H1 (cell line): ENCODE results near the gene RNF114. TPM values are rescaled to one million over a fixed set of nuclear protein-coding genes. Genes with fewer than 3 reads are reported as not detected.
A peak's percentile ranks its signal among the peaks of the same experiment; 100 is the strongest.

ENCODE experiments used
- BCL11A ChIP-seq, 2 experiments: IDR thresholded peaks; one replicate each; pipeline ENCODE4 v1.6.1; 2011; ENCODE audit warnings: low read depth in 2 of 2, low read length in 2 of 2, mild to moderate bottlenecking in 2 of 2
- CBX5 ChIP-seq: fragments of 300-800, 300-1000 bp; sonication (generic); IDR thresholded peaks from 2 replicates; pipeline ENCODE4 v1.7.1; 2016; ENCODE audit warnings: antibody characterized with exemption, low read length, low read depth
- CEBPB ChIP-seq: IDR thresholded peaks from 2 replicates; pipeline ENCODE4 v1.6.1; 2012; ENCODE audit warnings: low read depth, low read length
- CREB1 ChIP-seq: IDR thresholded peaks from 2 replicates; pipeline ENCODE4 v1.6.1; 2012; ENCODE audit warnings: inconsistent platforms
- CTBP2 ChIP-seq: IDR thresholded peaks from 2 replicates; pipeline ENCODE4 v1.7.0; 2011; ENCODE audit warnings: borderline replicate concordance, mild to moderate bottlenecking, moderate library complexity, mixed read lengths, low read length; ENCODE audit not compliant: insufficient read depth, insufficient read length
- EP300 ChIP-seq, 2 experiments: IDR thresholded peaks; 1 replicate in 1 of 2; 2 replicates in 1 of 2; pipeline ENCODE4 v1.6.1; 2011 to 2012; ENCODE audit warnings: low read depth in 2 of 2, low read length in 2 of 2, mild to moderate bottlenecking in 2 of 2, borderline replicate concordance in 1 of 2, inconsistent platforms in 1 of 2, moderate library complexity in 1 of 2
- GABPA ChIP-seq: IDR thresholded peaks from 2 replicates; pipeline ENCODE4 v1.6.1; 2011; ENCODE audit warnings: mild to moderate bottlenecking, low read length, moderate library complexity, borderline replicate concordance; ENCODE audit not compliant: insufficient read depth
- HDAC2 ChIP-seq, 2 experiments: fragments of 300-600 bp in 1 of 2; sonication (generic) in 1 of 2; IDR thresholded peaks; 2 replicates each; pipeline ENCODE4 v1.6.1; 2011 to 2012; ENCODE audit warnings: low read depth in 2 of 2, low read length in 2 of 2, mild to moderate bottlenecking in 2 of 2, moderate library complexity in 2 of 2, borderline replicate concordance in 1 of 2, inconsistent platforms in 1 of 2
- KDM1A ChIP-seq: fragments of 200-600, 300-600 bp; sonication (generic); IDR thresholded peaks from 2 replicates; pipeline ENCODE4 v1.7.1; 2016; ENCODE audit warnings: mild to moderate bottlenecking, low read length, borderline replicate concordance
- KDM5A ChIP-seq: fragments of 200-600 bp; IDR thresholded peaks from 2 replicates; pipeline ENCODE4 v1.7.1; 2012; ENCODE audit warnings: mild to moderate bottlenecking, low read length, inconsistent platforms, mixed read lengths
- MAFK ChIP-seq: IDR thresholded peaks from 2 replicates; pipeline ENCODE4 v1.6.1; 2012; ENCODE audit warnings: low read depth, mild to moderate bottlenecking, improper control_type of control experiment, low read length
- POU5F1 ChIP-seq: IDR thresholded peaks from 2 replicates; pipeline ENCODE4 v1.6.1; 2011; ENCODE audit warnings: low read depth, mild to moderate bottlenecking, low read length, moderate library complexity
- RAD21 ChIP-seq, 2 experiments: IDR thresholded peaks in 1 of 2; conservative IDR thresholded peaks in 1 of 2; 2 replicates each; pipeline ENCODE4 v1.6.1; 2011; ENCODE audit warnings: low read depth in 2 of 2, low read length in 2 of 2, improper control_type of control experiment in 1 of 2, inconsistent platforms in 1 of 2, mild to moderate bottlenecking in 1 of 2, moderate library complexity in 1 of 2
- RXRA ChIP-seq: IDR thresholded peaks from 2 replicates; pipeline ENCODE4 v1.6.1; 2011; ENCODE audit warnings: low read depth, mild to moderate bottlenecking, low read length, moderate library complexity; ENCODE audit not compliant: insufficient read depth
- SIN3A ChIP-seq, 2 experiments: IDR thresholded peaks in 1 of 2; conservative IDR thresholded peaks in 1 of 2; 2 replicates each; pipeline ENCODE4 v1.6.1; 2011 to 2012; ENCODE audit warnings: low read length in 2 of 2, improper control_type of control experiment in 1 of 2, low read depth in 1 of 2, mild to moderate bottlenecking in 1 of 2
- SIRT6 ChIP-seq: IDR thresholded peaks from one replicate; pipeline ENCODE4 v1.7.1; 2012; ENCODE audit warnings: low read length, inconsistent platforms
- SIX5 ChIP-seq: IDR thresholded peaks from 2 replicates; pipeline ENCODE4 v1.6.1; 2011; ENCODE audit warnings: mild to moderate bottlenecking, low read depth, low read length
- SUZ12 ChIP-seq: fragments of 200-600 bp; sonication (generic); IDR thresholded peaks from 2 replicates; pipeline ENCODE4 v1.6.1; 2012; ENCODE audit warnings: mild to moderate bottlenecking, inconsistent platforms, low read length, moderate library complexity, mixed read lengths
- polyA plus RNA-seq, 7 experiments: library from polyadenylated mRNA; depleted of rRNA in 3 of 7; stranded (reverse) in 5 of 7; unstranded in 2 of 7; fragments of >200 nt in 5 of 7; fragments of 200-250 nt in 2 of 7; gene quantifications; 1 replicate in 5 of 7; 2 replicates in 1 of 7; 4 replicates in 1 of 7; pipeline versions ENCODE4 v1.2.1 to v1.2.3, GENCODE V29; 2011 to 2013; ENCODE audit warnings: missing spikeins in 2 of 7, mixed read lengths in 2 of 7
- total RNA-seq: library from RNA; stranded (reverse); fragmentation: NEBNext Ultra II Directional; extraction: Animal tissue kit (Norgen Biotek cat#: 25700); gene quantifications from 2 replicates; pipeline ENCODE4 v1.2.1, GENCODE V29; 2021
- TF ChIP-seq, protein P1 (sequence below): IDR thresholded peaks from 2 replicates; pipeline ENCODE4 v1.6.1; 2011; ENCODE audit warnings: low read depth, mild to moderate bottlenecking, low read length; ENCODE audit not compliant: insufficient read depth
- TF ChIP-seq, protein P2 (sequence below): IDR thresholded peaks from 2 replicates; pipeline ENCODE4 v1.6.1; 2011; ENCODE audit warnings: low read length, improper control_type of control experiment

RNF114 gene
- total and polyA plus RNA-seq, 2 of the 8 experiments (the other 6 are each of a cell fraction or from before 2014, with no cell fraction given), result 81.7 to 89.9 TPM

DNA sequence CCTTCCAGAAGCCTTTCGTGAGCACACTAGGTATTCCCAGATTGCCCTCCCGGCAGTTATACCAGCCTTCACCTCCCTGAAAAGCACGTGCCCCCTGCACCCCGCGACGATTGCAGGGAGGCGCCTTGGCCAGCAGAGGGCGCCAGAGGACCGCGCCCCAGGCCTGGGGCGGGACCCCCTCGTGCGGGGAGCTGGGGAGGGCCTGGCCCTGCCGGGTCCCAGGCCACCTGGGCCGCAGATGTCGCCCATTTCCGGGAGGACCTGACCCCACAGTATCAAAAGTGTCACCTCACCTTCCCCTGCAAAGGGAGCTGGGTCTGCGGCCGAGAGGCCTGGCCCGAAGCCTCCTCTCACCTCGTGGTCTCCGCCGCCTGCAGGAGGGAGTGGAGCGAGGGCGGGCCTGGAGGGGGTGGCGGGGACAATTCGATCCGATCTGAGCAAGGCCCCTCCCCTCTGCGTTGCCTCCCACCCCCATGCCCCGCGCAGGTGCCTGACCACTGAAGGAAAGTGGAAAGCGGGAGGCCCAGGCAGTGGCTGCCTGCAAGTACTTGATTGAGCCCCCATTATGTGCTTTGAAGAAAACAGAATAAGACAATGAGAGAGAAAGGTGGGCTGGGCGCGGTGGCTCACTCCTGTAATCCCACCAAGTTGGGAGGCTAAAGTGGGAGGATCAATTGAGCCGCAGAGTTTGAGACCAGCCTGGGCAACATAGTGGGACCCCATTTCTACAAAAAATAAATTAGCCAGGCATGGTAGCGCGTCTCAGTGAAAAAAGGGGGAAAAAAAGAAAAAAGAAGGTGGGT lies 43.0 kb downstream of the RNF114 start (continued):
- TF ChIP-seq EP300 (IDR thresholded peaks at IDR 0.05; ENCODE audit: borderline replicate concordance in 1 of 2, low read depth in 2 of 2, low read length in 2 of 2), result no peak
- TF ChIP-seq BCL11A (IDR thresholded peaks at IDR 0.05; ENCODE audit: low read depth in 2 of 2, low read length in 2 of 2), result no peak
- TF ChIP-seq, protein P1, sequence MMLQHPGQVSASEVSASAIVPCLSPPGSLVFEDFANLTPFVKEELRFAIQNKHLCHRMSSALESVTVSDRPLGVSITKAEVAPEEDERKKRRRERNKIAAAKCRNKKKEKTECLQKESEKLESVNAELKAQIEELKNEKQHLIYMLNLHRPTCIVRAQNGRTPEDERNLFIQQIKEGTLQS, result peak; percentile 71; the same call in 1 of the 2 replicates
- TF ChIP-seq, protein P2, sequence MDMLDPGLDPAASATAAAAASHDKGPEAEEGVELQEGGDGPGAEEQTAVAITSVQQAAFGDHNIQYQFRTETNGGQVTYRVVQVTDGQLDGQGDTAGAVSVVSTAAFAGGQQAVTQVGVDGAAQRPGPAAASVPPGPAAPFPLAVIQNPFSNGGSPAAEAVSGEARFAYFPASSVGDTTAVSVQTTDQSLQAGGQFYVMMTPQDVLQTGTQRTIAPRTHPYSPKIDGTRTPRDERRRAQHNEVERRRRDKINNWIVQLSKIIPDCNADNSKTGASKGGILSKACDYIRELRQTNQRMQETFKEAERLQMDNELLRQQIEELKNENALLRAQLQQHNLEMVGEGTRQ, result peak; percentile 73
- TF ChIP-seq KDM1A, result peak; percentile 86
- TF ChIP-seq POU5F1, result no peak
- TF ChIP-seq MAFK, result no peak
- no peak for TF ChIP-seq CEBPB
- no peak for TF ChIP-seq CBX5
- TF ChIP-seq RAD21 (IDR thresholded peaks at IDR 0.05 in 1 of 2, conservative IDR thresholded peaks at IDR 0.05 in 1 of 2; ENCODE audit: low read depth in 2 of 2, low read length in 2 of 2), result peak; percentile 99
- TF ChIP-seq CREB1, result no peak; the same call in 1 of the 2 replicates
- no peak for TF ChIP-seq RXRA
- peak in 1 of 2 experiments; percentile 71; a peak in 1 of 4 replicates for TF ChIP-seq HDAC2 (IDR thresholded peaks at IDR 0.05; ENCODE audit: borderline replicate concordance in 1 of 2, low read depth in 2 of 2, low read length in 2 of 2)
- TF ChIP-seq SIN3A (conservative IDR thresholded peaks at IDR 0.05 in 1 of 2, IDR thresholded peaks at IDR 0.05 in 1 of 2; ENCODE audit: low read depth in 1 of 2, low read length in 2 of 2), result 0 out of 4 replicates have a peak, but pooled peaks of 1 of the 2 experiments have one; percentile 63
- no peak for TF ChIP-seq CTBP2
- no peak for TF ChIP-seq SIX5
- no peak for TF ChIP-seq SUZ12
- TF ChIP-seq SIRT6, result no peak
- no peak; the same call in 1 of the 2 replicates for TF ChIP-seq GABPA
- no peak for TF ChIP-seq KDM5A
